Stimulated activated CD8-positive, alpha-beta memory T cell treated with anti-CD3 and anti-CD28 coated beads, Interleukin-4, amount 100 ng/mL, for 4 hours (primary cell): ENCODE results near the gene CABP2.
"Not testable (repeated sequence)": the region's sequence is repeated elsewhere in the genome, so short reads cannot be mapped to it uniquely, and the experiment has no call there.

ENCODE experiments used
- DNase-seq, 2 donors: peaks; one replicate each; pipeline ENCODE4 v3.0.0-alpha.2; 2020; ENCODE audit warnings: low read depth in 2 of 2, low spot score in 1 of 2

Gene CABP2

DNA sequence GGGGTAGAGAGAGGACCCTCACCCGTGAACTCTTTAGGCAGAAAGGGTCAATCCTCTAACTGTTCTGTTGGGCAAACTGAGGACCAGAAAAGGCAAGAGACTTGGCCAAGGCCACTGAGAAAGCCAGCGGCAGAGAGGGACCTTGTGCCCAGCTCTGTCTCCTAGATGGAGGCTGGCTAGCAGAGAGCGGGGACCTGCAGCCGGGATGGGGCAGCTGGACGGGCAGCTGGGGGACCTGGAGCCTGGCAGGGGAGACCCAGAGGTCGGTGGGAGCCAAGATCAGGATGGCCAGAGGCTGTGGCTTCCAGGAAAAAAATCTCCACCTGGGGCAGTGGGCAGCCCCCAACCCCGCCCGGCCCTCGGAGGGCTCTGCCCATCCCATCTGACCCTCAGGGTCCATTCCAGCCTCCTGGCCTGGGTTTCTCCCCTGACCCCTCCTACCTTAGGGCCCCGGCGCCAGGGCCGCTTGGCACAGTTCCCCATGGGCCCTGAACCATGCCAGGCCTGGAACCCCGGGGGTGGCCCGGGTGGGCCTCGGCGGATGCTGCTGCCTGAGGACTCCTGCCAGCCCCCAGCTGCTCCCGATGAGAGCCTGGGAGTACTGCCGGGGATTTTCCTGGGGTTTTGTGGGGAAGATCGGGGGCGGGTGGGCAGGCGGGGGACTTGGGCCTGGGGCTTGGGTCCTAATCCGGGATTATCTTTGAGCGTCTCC, at the start of gene CABP2:
Gene CABP2, minus strand, starts transcription at position 603 of the 712 bp plus-strand sequence. Its CDS starts 120 bp downstream, at position 483.
- DNase-seq = no peak

DNA sequence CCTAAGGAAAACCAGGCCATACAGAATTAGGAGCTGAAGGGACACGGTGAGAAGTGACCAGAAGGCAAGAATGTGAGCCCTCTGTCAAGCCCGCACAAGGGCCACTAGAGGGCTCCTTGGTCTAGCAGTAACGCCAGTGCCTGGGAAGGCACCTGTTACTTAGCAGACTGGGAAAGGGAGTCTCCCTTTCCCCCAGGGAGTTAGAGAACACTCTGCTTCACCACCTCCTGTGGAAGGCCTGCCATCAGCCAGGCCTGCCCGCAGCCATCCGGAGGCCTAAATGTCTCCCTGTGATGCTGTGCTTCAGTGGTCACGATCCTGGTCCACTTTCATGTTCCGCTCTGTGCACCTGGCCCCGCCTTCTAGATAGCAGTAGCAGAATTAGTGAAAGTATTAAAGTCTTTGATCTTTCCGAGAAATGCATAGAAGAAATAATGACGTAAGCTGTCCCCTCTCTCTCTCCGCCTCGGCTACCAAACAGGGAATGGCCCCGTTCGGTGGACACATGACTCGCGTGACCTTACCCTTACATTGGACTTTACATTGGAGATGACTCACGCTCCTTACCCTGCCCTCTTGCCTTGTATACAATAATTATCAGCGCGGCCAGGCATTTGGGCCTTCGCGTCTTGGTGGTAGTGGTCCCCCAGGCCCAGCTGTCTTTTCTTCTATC, 49.6 kb upstream of the CABP2 start:
- no peak for DNase-seq

DNA sequence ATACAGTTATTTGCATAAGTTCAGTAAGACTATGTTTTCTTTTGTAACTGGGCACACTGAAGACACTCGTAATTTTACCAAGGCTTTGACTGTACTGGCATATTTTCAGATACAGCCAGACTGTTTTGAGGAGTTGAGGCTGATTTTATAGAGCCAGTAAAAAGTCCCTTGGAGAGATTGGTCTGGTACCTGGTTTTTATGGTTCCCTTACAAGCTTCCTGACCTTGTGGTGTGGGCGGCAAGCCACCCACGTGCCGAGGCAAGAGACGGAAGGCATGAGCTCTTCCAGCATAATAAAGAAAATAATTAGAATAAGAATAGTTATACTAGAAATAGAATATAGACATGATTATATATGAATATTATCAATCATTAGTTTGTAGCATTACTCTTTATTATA, 49.1 kb upstream of the CABP2 start:
- no peak for DNase-seq

DNA sequence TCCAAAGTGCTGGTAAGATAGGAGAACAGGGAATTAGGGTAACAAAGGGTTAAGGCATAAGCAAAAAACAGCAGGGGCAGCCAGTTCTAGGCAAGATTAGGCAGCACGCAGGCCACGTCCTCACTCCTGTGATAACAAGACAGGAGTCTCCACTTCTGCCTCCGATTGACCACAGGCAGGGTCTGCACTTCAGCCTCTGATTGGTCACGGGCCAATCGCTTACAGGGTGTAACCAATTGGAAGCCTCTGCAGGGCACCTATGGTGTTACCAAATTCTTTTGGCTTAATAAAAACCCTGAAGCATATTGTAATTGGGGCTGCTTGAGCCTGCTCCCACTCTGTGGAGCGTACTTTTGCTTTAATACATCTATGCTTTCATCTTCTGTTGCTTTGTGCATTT, 48.2 kb upstream of the CABP2 start:
- DNase-seq = no peak

DNA sequence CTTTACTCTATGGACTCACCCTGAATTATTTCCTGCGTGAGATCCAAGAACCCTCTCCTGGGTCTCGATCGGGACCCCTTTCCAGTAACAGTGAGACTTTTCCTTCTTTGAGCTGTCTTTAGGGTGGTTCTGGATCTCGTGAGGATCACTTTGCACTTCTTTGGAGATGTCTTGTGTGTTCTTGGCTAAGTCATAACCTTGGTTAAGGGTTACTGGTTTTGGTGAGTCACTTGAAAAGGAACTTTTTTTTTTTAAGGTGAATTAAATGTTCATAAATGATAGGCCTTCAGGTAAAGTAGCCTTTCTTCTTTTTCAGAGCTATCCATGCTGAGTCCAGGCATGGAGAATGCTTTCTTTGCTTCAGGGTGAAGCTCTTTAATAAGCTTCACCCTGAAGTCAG, 41.0 kb upstream of the CABP2 start:
- DNase-seq = no peak

DNA sequence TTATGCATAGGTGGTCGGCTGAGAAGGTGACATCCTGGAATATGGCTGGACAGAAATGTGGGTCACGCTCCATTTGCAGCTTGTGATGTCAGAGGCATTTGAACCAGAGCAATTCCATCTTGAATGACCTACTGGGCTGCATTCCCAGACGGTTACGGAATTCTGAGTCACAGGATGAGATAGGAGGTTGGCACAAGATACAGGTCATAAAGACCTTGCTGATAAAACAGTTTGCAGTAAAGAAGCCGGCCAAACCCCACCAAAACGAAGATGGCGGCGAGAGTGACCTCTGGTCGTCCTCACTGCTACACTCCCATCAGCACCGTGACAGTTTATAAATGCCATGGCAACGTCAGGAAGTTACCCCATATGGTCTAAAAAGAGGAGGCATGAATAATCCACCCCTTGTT, 40.5 kb upstream of the CABP2 start:
- not testable (repeated sequence) for DNase-seq

DNA sequence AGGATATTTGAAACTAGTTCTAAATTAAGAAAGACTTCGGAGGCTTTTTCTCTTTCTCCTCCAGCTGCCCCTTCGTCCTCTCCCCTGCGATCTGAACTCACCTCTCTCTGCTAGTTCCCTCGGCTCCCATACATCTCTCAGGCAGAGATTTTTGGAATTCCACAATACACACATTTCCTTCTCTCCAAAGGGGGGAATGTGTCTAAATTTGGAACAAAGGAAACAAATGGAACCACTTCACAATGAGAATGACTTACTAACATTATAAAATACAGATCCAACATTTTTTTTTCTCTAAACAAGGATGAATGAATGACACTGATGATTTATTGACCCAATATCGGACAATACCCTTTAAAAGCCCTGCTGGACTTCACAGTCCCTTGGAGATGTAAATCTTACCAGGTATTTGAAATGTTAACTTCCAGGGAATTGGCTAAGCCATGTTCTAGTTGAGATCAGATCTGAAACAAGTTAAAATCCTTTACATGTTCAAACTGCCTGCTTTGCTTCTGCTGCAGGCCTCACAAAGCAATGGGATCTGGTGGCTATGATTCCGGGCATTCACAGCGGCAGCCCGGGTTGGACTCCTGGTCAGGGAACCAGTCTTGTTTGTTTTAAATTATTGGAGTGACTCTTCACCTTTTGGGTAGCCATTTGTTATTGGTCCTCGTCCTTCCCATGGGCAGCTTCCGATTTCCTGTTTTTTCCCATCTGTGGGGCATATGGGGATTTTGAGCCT, 39.9 kb upstream of the CABP2 start:
- DNase-seq = no peak

DNA sequence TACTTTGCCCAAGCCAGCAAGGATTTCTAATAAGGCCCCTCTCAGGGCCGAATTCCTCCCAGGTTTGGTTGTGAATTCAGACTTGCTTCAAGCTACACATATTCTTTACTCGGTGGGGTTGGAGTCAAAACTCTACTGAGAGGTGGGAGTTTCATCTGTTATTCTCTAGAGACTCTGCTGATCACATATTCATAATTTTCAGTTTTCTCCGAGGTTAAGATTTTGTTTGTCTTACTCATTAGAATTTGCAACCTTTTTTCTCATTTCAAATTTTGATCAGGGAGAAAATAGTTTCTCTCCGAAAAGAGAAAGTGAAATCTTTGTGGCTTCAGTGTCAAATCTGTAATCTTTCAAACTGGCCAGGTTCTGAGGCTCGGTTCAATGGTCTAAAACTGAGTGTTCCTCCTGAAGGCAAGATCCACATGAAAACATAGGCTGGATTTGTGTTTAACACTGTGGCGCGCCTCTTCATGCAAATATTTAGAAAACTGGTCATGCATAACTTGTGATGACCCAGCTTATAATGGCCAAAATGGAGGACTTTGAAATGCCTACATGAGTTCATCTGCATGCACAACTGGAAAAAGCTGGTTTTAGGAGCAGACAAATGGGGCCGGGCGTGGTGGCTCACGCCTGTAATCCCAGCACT, 38.8 kb upstream of the CABP2 start:
- DNase-seq = no peak

DNA sequence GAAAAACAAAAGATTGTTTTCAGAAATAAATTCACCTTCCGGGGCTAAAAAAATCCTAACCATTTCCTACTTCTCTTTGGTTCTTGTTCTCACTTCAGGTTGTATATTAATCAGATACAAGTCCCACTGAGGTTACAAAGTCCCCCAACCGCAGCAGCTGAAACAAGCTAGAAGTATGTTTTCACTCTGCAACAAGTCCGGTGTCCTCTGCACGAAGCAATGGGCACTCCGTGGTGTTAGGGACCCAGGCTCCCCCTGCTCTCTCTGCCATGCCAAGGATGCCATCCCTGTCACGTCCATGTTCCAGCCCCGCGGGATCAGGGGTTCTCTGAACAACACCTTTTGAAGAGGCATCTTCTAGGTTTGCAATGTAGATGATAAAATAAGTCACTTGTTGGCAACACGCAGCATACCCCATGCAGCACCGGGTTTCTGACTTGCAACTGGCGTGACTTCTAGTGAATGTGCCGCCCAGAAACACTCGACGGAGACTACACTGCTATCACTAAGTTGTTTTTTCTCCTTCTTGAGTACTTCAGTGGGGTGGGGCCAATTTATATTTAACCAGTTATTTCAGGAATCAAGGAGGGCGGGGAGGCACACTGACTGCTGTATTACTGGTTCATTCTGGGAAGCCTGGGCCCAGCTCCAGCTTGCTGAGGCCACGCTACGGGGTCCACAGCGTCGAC, 35.0 kb upstream of the CABP2 start:
- no peak for DNase-seq

DNA sequence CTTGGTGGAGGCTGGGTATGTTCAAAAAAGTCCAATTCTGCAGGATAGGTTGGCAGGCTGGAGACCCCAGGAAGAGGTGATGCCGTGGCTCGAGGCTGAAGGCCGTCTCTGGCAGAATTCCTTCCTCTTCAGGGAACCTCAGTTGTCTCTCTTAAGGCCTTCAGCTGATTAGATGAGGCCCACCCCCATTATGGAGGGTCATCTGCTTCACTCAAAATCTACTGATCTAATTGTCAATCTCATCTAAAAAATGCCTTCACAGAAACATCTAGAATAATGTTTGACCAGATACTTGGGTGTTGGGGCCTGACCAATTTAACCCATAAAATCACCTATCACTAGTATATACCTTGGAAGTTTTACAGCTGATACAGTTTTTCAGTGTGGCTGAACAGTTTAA, 33.0 kb upstream of the CABP2 start:
- no peak for DNase-seq

DNA sequence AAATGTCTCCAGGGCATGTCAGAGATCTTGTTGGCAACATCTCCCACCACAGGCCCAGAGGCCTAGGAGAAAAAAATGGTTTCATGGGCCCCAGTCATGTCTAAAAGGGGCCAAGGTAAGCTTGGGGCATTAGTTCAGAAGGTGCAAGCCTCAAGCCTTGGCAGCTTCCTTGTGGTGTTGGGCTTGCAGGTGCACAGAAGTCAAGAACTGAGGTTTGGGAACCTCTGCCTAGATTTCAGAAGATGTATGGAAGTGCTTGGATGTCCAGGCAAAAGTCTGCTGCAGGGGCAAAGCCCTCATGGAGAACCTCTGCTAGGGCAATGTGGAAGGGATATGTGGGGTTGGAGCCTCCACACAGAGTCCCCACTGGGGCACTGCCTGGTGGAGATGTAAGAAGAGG, 28.5 kb upstream of the CABP2 start:
- DNase-seq = not testable (repeated sequence)

DNA sequence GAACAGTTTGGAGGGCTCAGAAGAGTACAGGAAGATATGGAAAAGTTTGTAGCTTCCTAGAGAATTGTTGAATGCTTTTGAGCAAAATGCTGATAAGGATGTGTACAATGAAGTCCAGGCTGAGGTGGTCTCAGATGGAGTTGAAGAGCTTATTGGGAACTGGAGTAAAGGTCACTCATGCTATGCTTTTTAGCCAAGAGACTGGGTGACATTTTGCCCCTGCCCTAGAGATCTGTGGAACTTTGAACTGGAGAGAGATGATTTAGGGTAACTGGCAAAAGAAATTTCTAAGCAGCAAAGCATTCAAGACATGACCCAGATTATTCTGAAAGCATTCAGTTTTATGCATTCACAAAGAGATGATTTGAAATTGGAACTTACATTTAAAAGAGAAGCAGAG, 27.9 kb upstream of the CABP2 start:
- no peak for DNase-seq

DNA sequence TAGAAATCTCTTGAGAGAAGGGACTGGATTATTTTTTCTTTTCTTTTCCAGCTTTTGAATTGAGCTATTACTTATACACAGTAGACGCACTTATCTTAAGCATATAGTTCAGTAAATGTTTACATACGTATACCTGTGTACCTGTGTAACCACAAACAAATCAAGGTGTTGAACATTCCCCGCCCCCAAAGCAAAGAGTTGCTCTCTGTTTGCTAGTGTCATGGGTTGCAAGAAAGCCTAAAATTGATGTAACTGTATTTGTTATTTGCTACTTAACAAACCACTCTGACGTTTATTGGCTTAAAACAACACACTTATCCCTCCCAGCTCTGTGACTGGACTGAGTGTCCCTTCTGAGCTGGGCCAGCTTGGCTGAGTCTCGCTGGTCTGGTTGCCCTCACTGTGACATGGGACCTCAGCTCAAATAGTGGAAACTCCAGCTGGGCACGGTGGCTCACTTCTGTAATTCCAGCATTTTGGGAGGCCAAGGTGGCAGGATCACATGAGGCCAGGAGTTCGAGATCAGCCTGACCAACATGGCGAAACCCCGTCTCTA, 25.4 kb upstream of the CABP2 start:
- no peak for DNase-seq

DNA sequence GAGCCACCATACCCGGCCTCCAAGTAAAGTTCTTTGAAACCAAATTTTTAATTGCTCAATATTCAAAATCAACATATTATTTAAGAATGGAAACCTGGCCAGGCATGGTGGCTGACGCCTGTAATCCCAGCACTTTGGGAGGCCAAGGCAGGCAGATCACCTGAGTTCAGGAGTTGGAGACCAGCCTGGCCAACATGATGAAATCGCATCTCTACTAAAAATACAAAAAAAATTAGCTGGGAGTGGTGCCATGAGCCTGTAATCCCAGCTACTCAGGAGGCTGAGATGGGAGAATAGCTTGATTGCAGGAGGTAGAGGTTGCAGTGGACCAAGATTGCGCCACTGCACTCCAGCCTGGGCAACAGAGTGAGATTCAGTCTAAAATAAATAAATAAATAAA, 24.9 kb upstream of the CABP2 start:
- not testable (repeated sequence) for DNase-seq

DNA sequence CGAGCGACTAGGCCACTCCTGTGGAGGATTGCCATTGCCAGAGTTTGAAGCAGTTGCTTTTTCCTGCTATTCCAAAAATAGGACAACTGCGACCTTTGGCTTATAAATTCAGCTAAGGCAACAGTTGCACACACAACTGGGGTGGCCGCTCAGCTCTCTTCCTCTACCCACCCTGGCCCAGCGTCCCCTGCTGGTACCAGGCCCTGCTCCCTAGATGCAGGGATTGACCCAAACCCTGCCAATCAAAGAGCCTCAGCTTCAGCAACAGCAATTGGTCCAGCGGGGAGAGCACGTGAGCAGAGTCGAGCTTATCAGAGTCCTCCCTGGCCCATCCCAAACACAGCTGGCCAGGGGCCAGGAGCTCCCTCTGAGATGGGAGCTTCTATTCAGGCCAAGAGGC, 22.0 kb upstream of the CABP2 start:
- DNase-seq = no peak

DNA sequence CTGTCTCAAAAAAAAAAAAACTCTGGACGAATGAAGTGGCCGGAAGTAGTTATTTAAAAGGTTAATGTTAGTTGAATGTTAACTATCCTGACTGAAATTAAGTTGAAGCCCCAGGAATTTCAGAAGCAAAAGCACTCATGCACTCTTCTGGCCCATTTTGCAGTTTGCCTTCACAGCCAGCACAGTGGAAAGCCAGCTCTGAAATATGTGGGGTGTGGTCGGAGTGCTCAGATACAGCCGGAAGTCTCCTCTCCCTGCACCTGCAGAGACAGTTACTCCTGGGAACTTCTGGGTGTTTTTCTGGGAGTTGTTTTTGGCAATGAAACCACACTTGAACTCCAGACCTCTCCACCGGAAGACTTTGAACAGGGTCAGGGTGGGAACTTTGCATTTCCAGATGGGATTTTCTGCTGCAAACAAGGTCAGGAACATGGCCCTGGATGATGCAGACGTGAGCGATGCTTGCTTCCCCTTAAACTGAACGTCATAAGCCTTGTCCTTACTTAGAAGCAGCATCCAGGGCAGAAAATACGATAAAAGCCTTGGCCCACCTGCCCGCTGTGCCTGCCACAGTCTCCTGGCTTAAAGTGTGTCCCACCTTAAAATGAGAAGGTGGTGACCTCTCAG, 21.5 kb upstream of the CABP2 start:
- no peak for DNase-seq

DNA sequence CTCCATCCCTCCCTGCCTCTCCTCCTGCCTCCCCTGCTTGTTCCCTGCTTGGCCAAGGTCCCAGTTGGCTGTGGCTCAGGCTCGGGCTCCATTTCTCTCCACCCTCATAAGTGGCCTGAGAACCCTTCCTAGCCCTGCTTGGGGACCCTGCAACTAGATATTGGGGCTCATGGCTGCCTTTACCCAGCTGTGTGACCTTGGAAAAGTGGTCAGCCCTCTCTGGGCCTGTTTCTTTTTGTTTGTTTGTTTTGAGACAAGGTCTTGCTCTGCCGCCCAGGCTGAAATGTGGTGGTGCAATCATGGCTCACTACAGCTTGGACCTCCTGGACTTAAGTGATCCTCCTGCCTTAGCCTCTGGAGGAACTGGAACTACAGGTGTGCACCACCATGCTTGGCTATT, 20.3 kb upstream of the CABP2 start:
- DNase-seq = no peak

DNA sequence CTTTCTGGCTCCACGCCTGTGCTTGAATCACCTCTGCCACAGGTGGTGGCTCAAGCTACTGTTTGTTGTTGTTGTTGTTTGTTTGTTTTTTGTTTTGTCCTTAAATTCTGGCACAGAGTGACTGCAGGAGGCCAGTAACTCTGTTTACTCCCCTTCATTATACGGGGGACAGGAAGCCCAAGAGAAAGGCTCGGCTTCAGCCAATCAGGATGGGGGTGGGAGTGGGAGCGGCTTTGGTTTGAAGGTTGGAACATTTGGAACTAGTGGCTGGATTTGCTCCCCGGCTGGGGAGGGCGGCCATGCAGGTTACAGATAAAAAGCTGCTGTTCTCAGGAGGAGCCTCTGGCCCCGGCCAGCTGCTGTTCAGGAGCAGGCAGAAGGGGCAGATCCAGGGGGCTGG, 19.7 kb upstream of the CABP2 start:
- no peak for DNase-seq

DNA sequence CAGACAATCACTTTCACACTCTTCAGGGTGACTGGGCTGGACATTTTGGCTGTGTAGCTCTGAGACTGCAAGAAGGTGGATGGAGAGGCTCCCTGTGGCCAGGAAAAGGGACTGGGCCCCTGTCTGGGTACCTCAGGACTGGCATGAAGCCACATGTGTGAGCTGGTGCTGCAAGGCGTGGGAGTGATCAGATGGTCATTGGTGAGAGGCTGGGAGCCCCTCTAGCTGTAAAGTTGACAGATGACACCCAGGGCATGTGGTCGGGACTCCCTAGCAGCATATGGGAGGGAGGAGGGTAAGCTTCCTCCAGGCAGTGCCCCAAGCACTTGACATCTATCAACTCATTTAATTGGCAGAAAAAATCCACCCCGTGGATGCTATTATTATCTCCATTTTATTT, 18.9 kb upstream of the CABP2 start:
- no peak for DNase-seq

DNA sequence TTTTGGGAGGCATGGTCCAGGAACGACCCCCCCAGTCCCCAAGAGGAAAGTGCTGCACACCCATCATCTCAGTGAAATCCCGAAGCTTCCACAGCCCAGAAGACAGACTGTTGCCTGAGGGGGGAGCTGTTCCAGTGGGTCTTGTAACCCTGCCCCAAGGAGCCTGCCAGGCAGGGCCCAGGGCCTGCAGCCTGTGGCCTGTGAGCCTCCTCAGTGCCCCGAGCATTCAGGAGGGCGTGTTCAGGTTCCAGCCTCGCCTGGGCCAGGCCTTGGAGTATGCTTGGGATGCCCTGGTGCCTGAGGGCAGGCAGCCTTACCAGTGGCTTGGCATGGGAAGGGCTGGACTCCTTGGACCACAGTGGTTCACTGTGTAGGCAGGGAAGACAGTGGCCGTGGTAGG, 18.0 kb upstream of the CABP2 start:
- DNase-seq = no peak
